ENCODE data around the gene RIPK1. TPM values are rescaled to one million over a fixed set of nuclear protein-coding genes. Genes with fewer than 3 reads are reported as not detected.

Gene RIPK1
- total RNA-seq, 1 donor from 2014 or later: 14.7 TPM

DNA sequence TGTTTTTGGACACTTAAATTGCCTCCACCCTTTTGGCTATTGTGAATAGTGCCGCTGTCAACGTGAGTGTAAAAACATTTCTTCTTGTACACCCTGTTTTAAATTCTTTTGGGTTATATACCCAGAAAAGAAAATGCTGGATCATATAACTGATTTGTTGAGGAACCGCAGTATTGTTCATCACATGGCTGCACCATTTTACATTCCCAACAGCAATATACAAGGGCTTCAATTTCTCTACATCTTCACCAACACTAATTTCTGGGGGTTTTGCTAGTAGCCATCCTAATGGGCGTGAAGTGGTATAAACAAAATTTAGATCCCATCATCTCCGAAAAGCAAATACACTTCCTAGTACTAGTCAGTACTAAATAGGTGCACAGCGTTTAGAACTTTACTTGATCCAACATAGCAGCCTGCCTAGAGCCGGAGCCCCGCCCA is 49.6 kb downstream of the RIPK1 start:
- TF ChIP-seq, protein P1, sequence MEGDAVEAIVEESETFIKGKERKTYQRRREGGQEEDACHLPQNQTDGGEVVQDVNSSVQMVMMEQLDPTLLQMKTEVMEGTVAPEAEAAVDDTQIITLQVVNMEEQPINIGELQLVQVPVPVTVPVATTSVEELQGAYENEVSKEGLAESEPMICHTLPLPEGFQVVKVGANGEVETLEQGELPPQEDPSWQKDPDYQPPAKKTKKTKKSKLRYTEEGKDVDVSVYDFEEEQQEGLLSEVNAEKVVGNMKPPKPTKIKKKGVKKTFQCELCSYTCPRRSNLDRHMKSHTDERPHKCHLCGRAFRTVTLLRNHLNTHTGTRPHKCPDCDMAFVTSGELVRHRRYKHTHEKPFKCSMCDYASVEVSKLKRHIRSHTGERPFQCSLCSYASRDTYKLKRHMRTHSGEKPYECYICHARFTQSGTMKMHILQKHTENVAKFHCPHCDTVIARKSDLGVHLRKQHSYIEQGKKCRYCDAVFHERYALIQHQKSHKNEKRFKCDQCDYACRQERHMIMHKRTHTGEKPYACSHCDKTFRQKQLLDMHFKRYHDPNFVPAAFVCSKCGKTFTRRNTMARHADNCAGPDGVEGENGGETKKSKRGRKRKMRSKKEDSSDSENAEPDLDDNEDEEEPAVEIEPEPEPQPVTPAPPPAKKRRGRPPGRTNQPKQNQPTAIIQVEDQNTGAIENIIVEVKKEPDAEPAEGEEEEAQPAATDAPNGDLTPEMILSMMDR (conservative IDR thresholded peaks at IDR 0.05): no peak
- H3K27me3 Mint-ChIP-seq: no peaks in the 10 kb centered on the region
- peaks cover 24% of the 10 kb centered on the region for H3K4me1 Mint-ChIP-seq (ENCODE audit: unreplicated experiment)
- H3K27ac Mint-ChIP-seq: peak overlapping the region; percentile 98
- H3K9me3 Mint-ChIP-seq: no peaks in the 10 kb centered on the region
- peaks cover 4% of the 10 kb centered on the region for H3K36me3 Mint-ChIP-seq
- DNase-seq (ENCODE audit: extremely low spot score, unreplicated experiment): no peak
- H3K4me3 Mint-ChIP-seq: peak overlapping the region; percentile 86

DNA sequence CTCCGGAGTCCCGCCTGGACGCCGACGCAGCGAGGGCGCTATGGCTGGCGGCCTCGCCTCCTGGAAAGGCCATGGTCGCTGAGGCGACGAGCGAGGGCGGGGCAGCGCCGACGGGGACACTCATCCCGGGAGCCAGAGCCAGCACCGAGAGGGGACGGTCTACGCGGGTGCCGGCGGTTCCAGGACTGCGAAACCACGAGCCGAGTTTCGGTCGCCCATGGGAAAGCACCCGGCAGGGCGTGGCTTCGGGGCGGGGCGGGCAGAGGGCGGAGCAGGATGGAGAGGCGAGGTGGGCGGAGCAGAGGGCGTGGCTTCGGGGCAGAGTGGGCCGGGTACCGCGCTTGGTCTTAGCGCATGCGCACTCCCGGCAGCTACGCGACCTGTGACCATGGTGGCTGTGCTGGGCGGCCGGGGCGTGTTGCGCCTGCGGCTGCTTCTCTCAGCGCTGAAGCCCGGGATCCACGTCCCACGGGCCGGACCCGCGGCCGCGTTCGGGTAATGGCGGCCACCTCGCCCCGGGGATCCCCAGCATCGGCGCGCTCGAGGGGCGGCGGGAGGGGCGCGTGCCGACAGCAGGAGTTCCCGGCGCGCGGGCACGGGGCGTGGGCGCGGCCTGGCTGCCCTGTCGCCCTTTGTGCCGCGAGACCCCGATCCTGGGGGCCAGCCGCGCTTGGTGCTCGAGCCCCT is 50.2 kb downstream of the RIPK1 start, which contains the start of gene BPHL:
Gene BPHL (plus strand): TSS at position 359 of the 687 bp plus-strand sequence. CDS start 30 bp downstream, at position 389.
- H3K9me3 Mint-ChIP-seq: no peaks in the 10 kb centered on the region
- no peaks in the 10 kb centered on the region for H3K27me3 Mint-ChIP-seq
- H3K27ac Mint-ChIP-seq: peak within 1 kb of the TSS; percentile 98
- peaks cover 30% of the 10 kb centered on the region for H3K4me1 Mint-ChIP-seq (ENCODE audit: unreplicated experiment)
- DNase-seq (ENCODE audit: extremely low spot score, unreplicated experiment): peak; percentile 99
- peaks cover 3% of the 10 kb centered on the region for H3K36me3 Mint-ChIP-seq
- TF ChIP-seq, protein P1 (conservative IDR thresholded peaks at IDR 0.05): no peak
- H3K4me3 Mint-ChIP-seq: peak within 1 kb of the TSS; percentile 86

DNA sequence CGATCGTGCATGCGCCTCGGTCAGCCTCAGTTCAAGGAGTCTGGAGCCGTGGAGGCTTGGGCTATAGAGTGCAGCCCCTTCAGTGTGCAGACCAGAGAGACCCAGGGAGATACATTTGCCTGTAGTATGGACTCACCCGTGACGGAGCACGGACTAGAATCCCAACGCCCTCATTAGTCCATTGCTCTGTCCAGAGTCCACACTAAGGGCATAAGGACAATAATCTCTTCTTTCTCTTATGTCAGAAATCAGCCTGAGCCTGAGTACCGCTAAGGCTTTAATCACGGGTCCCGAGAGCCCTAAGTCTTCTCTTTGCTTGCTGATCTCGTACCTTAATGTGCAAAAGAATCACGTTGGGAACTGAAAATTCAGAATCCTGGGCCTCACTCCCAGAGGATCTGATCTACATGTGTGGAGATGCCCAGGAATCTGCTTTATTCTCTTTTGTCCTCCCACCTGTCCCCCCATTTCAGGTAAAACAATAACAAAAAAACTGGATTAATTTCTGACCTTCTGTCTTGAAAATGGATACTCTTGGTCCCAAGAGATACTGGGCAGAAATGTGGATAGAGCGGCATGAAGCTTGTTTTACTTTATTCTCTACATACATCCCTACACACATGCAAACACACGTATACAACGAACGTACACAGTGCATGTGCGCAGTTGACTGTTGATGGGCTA is 50.9 kb downstream of the RIPK1 start:
- H3K27ac Mint-ChIP-seq: peak overlapping the region; percentile 98
- peaks cover 3% of the 10 kb centered on the region for H3K36me3 Mint-ChIP-seq
- no peaks in the 10 kb centered on the region for H3K27me3 Mint-ChIP-seq
- DNase-seq (ENCODE audit: extremely low spot score, unreplicated experiment): no peak
- peaks cover 34% of the 10 kb centered on the region for H3K4me1 Mint-ChIP-seq (ENCODE audit: unreplicated experiment)
- H3K9me3 Mint-ChIP-seq: no peaks in the 10 kb centered on the region
- TF ChIP-seq, protein P1 (conservative IDR thresholded peaks at IDR 0.05): no peak
- H3K4me3 Mint-ChIP-seq: peak overlapping the region; percentile 86

DNA sequence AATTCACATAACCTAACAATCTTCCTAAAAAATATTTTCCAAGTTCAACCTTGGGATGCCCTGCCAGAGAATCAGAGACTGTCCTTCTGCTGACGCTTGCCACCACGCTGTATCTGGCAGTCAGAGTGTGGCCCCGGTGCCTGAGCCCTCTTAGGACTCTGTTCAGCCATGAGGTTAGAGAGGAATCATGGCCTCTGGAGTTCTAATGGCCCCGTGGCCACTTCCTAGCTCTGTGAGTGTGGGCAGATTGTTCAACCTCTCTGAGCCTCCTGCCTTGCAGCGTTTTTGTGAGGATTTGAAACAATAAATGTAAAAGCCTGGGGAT is 52.4 kb downstream of the RIPK1 start:
- peaks cover 3% of the 10 kb centered on the region for H3K36me3 Mint-ChIP-seq
- H3K9me3 Mint-ChIP-seq: no peaks in the 10 kb centered on the region
- peak overlapping the region; percentile 67 for H3K4me3 Mint-ChIP-seq
- H3K27me3 Mint-ChIP-seq: no peaks in the 10 kb centered on the region
- no peak for DNase-seq (ENCODE audit: extremely low spot score, unreplicated experiment)
- peak overlapping the region; percentile 84 for H3K27ac Mint-ChIP-seq
- peaks cover 34% of the 10 kb centered on the region for H3K4me1 Mint-ChIP-seq (ENCODE audit: unreplicated experiment)
- TF ChIP-seq, protein P1 (conservative IDR thresholded peaks at IDR 0.05): no peak

DNA sequence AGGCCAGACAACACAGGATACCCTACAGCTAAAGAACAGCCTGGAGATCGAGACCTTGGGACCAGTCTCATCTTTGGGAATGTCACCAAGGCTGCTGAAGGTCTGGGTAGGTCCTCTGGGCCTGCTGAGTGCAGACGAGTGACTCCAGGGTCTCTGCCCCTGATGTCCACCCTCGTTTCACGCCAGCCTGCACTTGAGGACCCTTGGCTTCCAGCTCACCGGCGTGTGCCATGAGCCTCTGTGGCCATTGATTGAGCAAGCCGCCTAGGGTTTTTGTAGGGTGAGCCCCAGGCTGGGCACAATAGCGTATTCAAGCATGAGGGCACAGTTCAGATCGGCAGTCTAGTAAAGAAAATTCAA is 54.5 kb downstream of the RIPK1 start:
- Mint-ChIP-seq H3K9me3 (no peaks in the 10 kb centered on the region), H3K4me3 (no peak overlapping the region), H3K27me3 (no peaks in the 10 kb centered on the region), H3K4me1 (ENCODE audit: unreplicated experiment) (peaks cover 28% of the 10 kb centered on the region), H3K36me3 (peaks cover 3% of the 10 kb centered on the region), H3K27ac (no peak overlapping the region)
- TF ChIP-seq, protein P1 (conservative IDR thresholded peaks at IDR 0.05): no peak
- DNase-seq (ENCODE audit: extremely low spot score, unreplicated experiment): no peak
